OCI-LY3 (cell line): ENCODE data around the gene PDILT.

Experiments used
- H2AFZ ChIP-seq: fragments of 200-600, 300-600 bp; shearing (Covaris generic); 2 replicates; pipeline ENCODE4 v1.6.0; 2014; ENCODE audit warnings: antibody characterized with exemption, low read depth, low read length
- H3K27ac ChIP-seq: fragments of 200-600, 300-600 bp; sonication (generic); 2 replicates; pipeline ENCODE4 v1.5.1; 2014; ENCODE audit warnings: mild to moderate bottlenecking, low read length, moderate library complexity, mixed read lengths
- H3K27me3 ChIP-seq: fragments of 200-600, 300-600 bp; sonication (generic); 2 replicates; pipeline ENCODE4 v1.6.1; 2014; ENCODE audit warnings: low read depth, low read length, mixed read lengths
- H3K36me3 ChIP-seq: fragments of 200-600, 300-600 bp; sonication (generic); replicated peaks from 2 replicates; pipeline ENCODE3; 2014; ENCODE audit warnings: low read depth, low read length, mixed read lengths
- H3K4me1 ChIP-seq: fragments of 300-600, 200-600 bp; sonication (generic); 2 replicates; pipeline ENCODE4 v1.6.1; 2014; ENCODE audit warnings: low read length, mixed read lengths
- H3K4me2 ChIP-seq: fragments of 200-600, 300-600 bp; sonication (generic); 2 replicates; pipeline ENCODE4 v1.6.1; 2014; ENCODE audit warnings: low read length, mixed read lengths
- H3K4me3 ChIP-seq: fragments of 300-600, 200-600 bp; sonication (generic); 2 replicates; pipeline ENCODE4 v1.5.1; 2014; ENCODE audit warnings: antibody characterized with exemption, mild to moderate bottlenecking, low read length, moderate library complexity
- H3K79me2 ChIP-seq: fragments of 300-600, 200-600 bp; shearing (Covaris generic); 2 replicates; pipeline ENCODE4 v1.6.1; 2014; ENCODE audit warnings: mild to moderate bottlenecking, low read length, mixed read lengths
- H3K9ac ChIP-seq: fragments of 300-600, 200-600 bp; shearing (Covaris generic); 2 replicates; pipeline ENCODE4 v1.6.0; 2014; ENCODE audit warnings: mild to moderate bottlenecking, low read length, moderate library complexity
- H3K9me3 ChIP-seq: fragments of 200-600, 300-600 bp; shearing (Covaris generic); 2 replicates; pipeline ENCODE4 v1.6.1; 2014; ENCODE audit warnings: low read length, mixed read lengths; ENCODE audit not compliant: insufficient read depth
- H4K20me1 ChIP-seq: fragments of 200-600, 300-600 bp; sonication (generic); 2 replicates; pipeline ENCODE4 v1.6.1; 2016; ENCODE audit warnings: low read length, mixed read lengths; ENCODE audit not compliant: insufficient read depth
- EZH2phosphoT487 ChIP-seq: fragments of 200-600 bp; shearing (Covaris generic); IDR thresholded peaks from 2 replicates; pipeline ENCODE4 v1.6.1; 2018; ENCODE audit warnings: antibody characterized with exemption, mixed run types, low read depth
- TF ChIP-seq, protein P1 (sequence below): fragments of 200-600, 300-600 bp; sonication (generic); IDR thresholded peaks from 2 replicates; pipeline ENCODE4 v1.5.1; 2014; ENCODE audit warnings: antibody characterized with exemption, low read length, low read depth

The PDILT gene

DNA sequence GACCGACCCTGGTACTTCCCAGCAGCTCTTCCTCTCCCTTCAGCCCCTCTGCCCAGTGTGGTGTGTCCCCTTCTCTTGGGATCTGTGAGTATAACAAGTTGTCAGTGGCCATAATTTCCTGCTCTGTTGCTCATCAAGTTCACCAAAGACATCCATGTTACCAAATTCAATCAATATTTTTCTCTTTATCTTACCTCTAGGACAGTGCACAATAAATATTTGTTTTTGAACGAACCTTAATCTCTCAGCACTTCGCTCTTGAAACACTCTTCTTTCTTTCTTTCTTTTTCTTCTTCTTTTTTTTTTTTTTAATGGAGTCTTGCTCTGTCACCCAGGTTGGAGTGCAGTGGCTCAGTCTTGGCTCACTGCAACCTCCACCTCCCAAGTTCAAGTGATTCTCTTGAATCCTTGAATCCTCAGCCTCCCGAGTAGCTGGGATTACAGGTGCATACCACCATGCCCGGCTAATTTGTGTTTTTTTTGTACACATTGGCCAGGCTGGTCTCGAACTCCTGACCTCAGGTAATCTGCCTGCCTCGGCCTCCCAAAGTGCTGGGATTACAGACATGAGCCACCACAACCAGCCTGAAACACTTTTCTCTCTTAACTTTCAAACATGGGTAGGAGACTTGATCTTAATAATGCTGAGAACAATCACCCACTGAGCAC is 49.3 kb downstream of the PDILT start:
- no peak for TF ChIP-seq EZH2phosphoT487
- TF ChIP-seq, protein P1, sequence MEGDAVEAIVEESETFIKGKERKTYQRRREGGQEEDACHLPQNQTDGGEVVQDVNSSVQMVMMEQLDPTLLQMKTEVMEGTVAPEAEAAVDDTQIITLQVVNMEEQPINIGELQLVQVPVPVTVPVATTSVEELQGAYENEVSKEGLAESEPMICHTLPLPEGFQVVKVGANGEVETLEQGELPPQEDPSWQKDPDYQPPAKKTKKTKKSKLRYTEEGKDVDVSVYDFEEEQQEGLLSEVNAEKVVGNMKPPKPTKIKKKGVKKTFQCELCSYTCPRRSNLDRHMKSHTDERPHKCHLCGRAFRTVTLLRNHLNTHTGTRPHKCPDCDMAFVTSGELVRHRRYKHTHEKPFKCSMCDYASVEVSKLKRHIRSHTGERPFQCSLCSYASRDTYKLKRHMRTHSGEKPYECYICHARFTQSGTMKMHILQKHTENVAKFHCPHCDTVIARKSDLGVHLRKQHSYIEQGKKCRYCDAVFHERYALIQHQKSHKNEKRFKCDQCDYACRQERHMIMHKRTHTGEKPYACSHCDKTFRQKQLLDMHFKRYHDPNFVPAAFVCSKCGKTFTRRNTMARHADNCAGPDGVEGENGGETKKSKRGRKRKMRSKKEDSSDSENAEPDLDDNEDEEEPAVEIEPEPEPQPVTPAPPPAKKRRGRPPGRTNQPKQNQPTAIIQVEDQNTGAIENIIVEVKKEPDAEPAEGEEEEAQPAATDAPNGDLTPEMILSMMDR: no peak
- Histone ChIP-seq H3K4me2 (no peak overlapping the region), H3K79me2 (no peaks in the 10 kb centered on the region), H3K4me1 (no peaks in the 10 kb centered on the region), H3K27me3 (peaks cover 31% of the 10 kb centered on the region), H3K9ac (no peak overlapping the region), H3K4me3 (no peak overlapping the region), H2AFZ (no peak overlapping the region), H4K20me1 (no peaks in the 10 kb centered on the region), H3K27ac (no peak overlapping the region), H3K9me3 (no peaks in the 10 kb centered on the region), H3K36me3 (no peaks in the 10 kb centered on the region)

DNA sequence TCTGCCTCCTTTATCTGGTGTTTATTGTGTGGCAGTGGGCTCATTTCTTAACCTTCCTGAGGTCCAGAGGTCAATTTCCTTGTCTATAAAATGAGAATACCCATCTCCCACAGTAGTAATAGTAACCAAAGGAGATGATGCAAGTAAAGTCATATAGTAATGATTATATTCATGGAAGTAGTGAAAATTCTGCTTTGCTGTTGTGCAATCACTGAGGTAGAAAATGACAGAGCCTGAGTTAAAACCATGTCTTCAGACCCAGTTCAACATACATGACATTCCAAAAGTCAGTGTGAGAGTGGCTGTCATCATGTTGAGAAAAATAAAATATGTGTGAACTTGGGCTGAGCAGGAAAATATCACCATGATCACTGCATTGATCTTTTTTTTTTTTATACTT is 51.2 kb downstream of the PDILT start:
- no peaks in the 10 kb centered on the region for H4K20me1 ChIP-seq
- H3K79me2 ChIP-seq: no peaks in the 10 kb centered on the region
- no peak overlapping the region for H3K4me2 ChIP-seq
- H3K27ac ChIP-seq: no peak overlapping the region
- TF ChIP-seq, protein P1: no peak
- no peak for TF ChIP-seq EZH2phosphoT487
- H3K9ac ChIP-seq: no peak overlapping the region
- no peaks in the 10 kb centered on the region for H3K9me3 ChIP-seq
- no peak overlapping the region for H3K4me3 ChIP-seq
- H2AFZ ChIP-seq: no peak overlapping the region
- H3K4me1 ChIP-seq: no peaks in the 10 kb centered on the region
- H3K36me3 ChIP-seq: no peaks in the 10 kb centered on the region
- peaks cover 27% of the 10 kb centered on the region for H3K27me3 ChIP-seq

DNA sequence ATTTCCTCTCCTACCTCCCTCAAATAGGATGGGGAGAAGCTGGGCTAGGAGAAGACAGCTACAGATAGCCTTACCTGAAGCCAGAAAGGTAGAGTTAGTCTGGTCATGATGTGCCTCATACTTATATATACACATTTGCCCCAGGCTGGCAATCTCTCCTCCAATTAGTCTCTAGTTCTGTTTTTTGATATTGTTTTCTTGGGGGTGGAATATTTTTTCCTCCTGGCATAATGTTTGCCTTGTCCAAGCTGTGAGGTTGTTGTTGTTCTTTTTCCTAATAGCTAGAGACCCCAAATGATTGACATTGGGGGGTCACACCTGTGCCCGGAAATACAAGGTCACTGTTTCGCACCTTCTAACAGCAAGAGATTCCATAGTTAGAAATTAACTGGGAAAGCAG is 51.9 kb downstream of the PDILT start, which contains the start of gene UMOD:
UMOD (minus strand) TSS at position 101 of the 400 bp plus-strand sequence. CDS start 1,978 bp downstream, outside the sequence.
- Histone ChIP-seq H3K4me2 (no peak within 1 kb of the TSS), H3K9me3 (no peaks in the 10 kb centered on the region), H3K27ac (no peak within 1 kb of the TSS), H2AFZ (no peak within 1 kb of the TSS), H4K20me1 (no peaks in the 10 kb centered on the region), H3K4me3 (no peak within 1 kb of the TSS), H3K79me2 (no peaks in the 10 kb centered on the region), H3K36me3 (no peaks in the 10 kb centered on the region), H3K27me3 (peaks cover 23% of the 10 kb centered on the region), H3K9ac (no peak within 1 kb of the TSS), H3K4me1 (no peaks in the 10 kb centered on the region)
- TF ChIP-seq, protein P1: no peak
- TF ChIP-seq EZH2phosphoT487: no peak

DNA sequence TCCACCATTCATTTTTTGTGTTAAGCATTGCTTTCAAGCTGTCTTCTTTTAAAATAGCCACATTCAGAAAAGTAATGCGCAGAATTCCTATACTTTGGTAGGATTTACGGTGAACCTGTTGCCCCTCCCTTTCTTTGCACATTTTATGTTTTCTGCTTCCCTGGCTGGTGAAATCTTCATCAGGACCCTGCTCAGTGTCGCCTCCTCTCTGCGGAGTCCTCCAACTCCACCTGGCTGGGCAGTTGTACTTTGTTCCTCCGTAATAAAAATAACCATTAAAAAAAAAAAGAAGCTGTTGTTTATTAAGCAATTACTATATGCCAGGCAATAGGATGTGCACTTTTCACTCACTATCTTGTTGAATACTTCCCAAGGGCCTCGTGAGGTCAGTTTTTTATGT is 54.9 kb downstream of the PDILT start:
- TF ChIP-seq, protein P1: no peak
- no peak for TF ChIP-seq EZH2phosphoT487
- Histone ChIP-seq H3K79me2 (no peaks in the 10 kb centered on the region), H2AFZ (no peak overlapping the region), H3K4me3 (no peak overlapping the region), H3K9me3 (no peaks in the 10 kb centered on the region), H3K4me1 (no peaks in the 10 kb centered on the region), H3K4me2 (no peak overlapping the region), H3K36me3 (no peaks in the 10 kb centered on the region), H3K9ac (no peak overlapping the region), H3K27me3 (peaks cover 5% of the 10 kb centered on the region; the same call in 1 of the 2 replicates), H4K20me1 (no peaks in the 10 kb centered on the region), H3K27ac (no peak overlapping the region)
